IPS-18a (cell line): ENCODE measurements around the gene TFF2.
A peak's percentile ranks its signal among the peaks of the same experiment; 100 is the strongest.

Experiments
- H3K27ac ChIP-seq: one replicate; pipeline ENCODE4 v1.5.1; 2013; ENCODE audit warnings: low read length
- H3K27me3 ChIP-seq: one replicate; pipeline ENCODE4 v1.6.1; 2013; ENCODE audit warnings: mild to moderate bottlenecking, low read length; ENCODE audit not compliant: control insufficient read depth, insufficient read depth
- H3K36me3 ChIP-seq: one replicate; pipeline ENCODE4 v1.6.1; 2013; ENCODE audit warnings: low read depth, low read length; ENCODE audit not compliant: control insufficient read depth
- H3K4me1 ChIP-seq: one replicate; pipeline ENCODE4 v1.6.1; 2013; ENCODE audit warnings: low read depth, low read length; ENCODE audit not compliant: control insufficient read depth
- H3K4me3 ChIP-seq: one replicate; pipeline ENCODE4 v1.5.1; 2013; ENCODE audit warnings: low read length
- H3K9ac ChIP-seq: one replicate; pipeline ENCODE4 v1.6.1; 2013; ENCODE audit warnings: mild to moderate bottlenecking, low read length, moderate library complexity
- H3K9me3 ChIP-seq: one replicate; pipeline ENCODE4 v1.6.1; 2013; ENCODE audit warnings: low read depth, low read length; ENCODE audit not compliant: control insufficient read depth

The TFF2 gene

GRCh38 chr21:42340187-42341050, 10.4 kb downstream of the TFF2 start:
- Histone ChIP-seq H3K27ac (no peak overlapping the region), H3K27me3 (no peaks in the 10 kb centered on the region), H3K36me3 (no peaks in the 10 kb centered on the region), H3K9ac (no peak overlapping the region), H3K4me3 (no peak overlapping the region), H3K4me1 (peaks cover 24% of the 10 kb centered on the region), H3K9me3 (no peaks in the 10 kb centered on the region)

- peaks cover 25% of the 10 kb centered on the region for H3K4me1 ChIP-seq
- H3K9ac ChIP-seq: no peak overlapping the region
- no peaks in the 10 kb centered on the region for H3K27me3 ChIP-seq
- no peak overlapping the region for H3K27ac ChIP-seq
- H3K36me3 ChIP-seq: no peaks in the 10 kb centered on the region
- H3K9me3 ChIP-seq: no peaks in the 10 kb centered on the region
- H3K4me3 ChIP-seq: no peak overlapping the region
Measured at GRCh38 chr21:42338729-42339715, 11.8 kb downstream of the TFF2 start.

- no peak overlapping the region for H3K4me3 ChIP-seq
- no peaks in the 10 kb centered on the region for H3K9me3 ChIP-seq
- H3K27ac ChIP-seq: no peak overlapping the region
- no peaks in the 10 kb centered on the region for H3K36me3 ChIP-seq
- no peak overlapping the region for H3K9ac ChIP-seq
- H3K4me1 ChIP-seq: peaks cover 25% of the 10 kb centered on the region
- no peaks in the 10 kb centered on the region for H3K27me3 ChIP-seq
Measured at GRCh38 chr21:42337830-42338728, 12.7 kb downstream of the TFF2 start.

GRCh38 chr21:42337276-42337675, 13.5 kb downstream of the TFF2 start:
- Histone ChIP-seq H3K4me1 (peaks cover 25% of the 10 kb centered on the region), H3K36me3 (no peaks in the 10 kb centered on the region), H3K9ac (no peak overlapping the region), H3K27ac (no peak overlapping the region), H3K9me3 (no peaks in the 10 kb centered on the region), H3K4me3 (no peak overlapping the region), H3K27me3 (no peaks in the 10 kb centered on the region)

- Histone ChIP-seq H3K36me3 (no peaks in the 10 kb centered on the region), H3K9me3 (no peaks in the 10 kb centered on the region), H3K27ac (peak overlapping the region; percentile 44), H3K4me3 (peak overlapping the region; percentile 45), H3K9ac (peak overlapping the region; percentile 26), H3K27me3 (no peaks in the 10 kb centered on the region), H3K4me1 (peaks cover 21% of the 10 kb centered on the region)
Measured at GRCh38 chr21:42336054-42336453, 14.7 kb downstream of the TFF2 start.

- no peak overlapping the region for H3K27ac ChIP-seq
- H3K27me3 ChIP-seq: no peaks in the 10 kb centered on the region
- peaks cover 4% of the 10 kb centered on the region for H3K9me3 ChIP-seq
- peaks cover 18% of the 10 kb centered on the region for H3K4me1 ChIP-seq
- H3K9ac ChIP-seq: no peak overlapping the region
- H3K36me3 ChIP-seq: no peaks in the 10 kb centered on the region
- H3K4me3 ChIP-seq: no peak overlapping the region
Measured at GRCh38 chr21:42332557-42333317, 18.1 kb downstream of the TFF2 start.

- Histone ChIP-seq H3K4me1 (peaks cover 15% of the 10 kb centered on the region), H3K9ac (no peak overlapping the region), H3K27me3 (no peaks in the 10 kb centered on the region), H3K36me3 (no peaks in the 10 kb centered on the region), H3K27ac (no peak overlapping the region), H3K9me3 (peaks cover 4% of the 10 kb centered on the region), H3K4me3 (no peak overlapping the region)
Measured at GRCh38 chr21:42331660-42332059, 19.1 kb downstream of the TFF2 start.

- H3K9me3 ChIP-seq: peaks cover 4% of the 10 kb centered on the region
- no peak overlapping the region for H3K27ac ChIP-seq
- H3K9ac ChIP-seq: no peak overlapping the region
- H3K36me3 ChIP-seq: no peaks in the 10 kb centered on the region
- peaks cover 7% of the 10 kb centered on the region for H3K4me1 ChIP-seq
- no peaks in the 10 kb centered on the region for H3K27me3 ChIP-seq
- H3K4me3 ChIP-seq: no peak overlapping the region
Measured at GRCh38 chr21:42330380-42331371, 20.1 kb downstream of the TFF2 start.

- Histone ChIP-seq H3K9me3 (peaks cover 4% of the 10 kb centered on the region), H3K27me3 (no peaks in the 10 kb centered on the region), H3K4me3 (no peak overlapping the region), H3K27ac (no peak overlapping the region), H3K4me1 (no peaks in the 10 kb centered on the region), H3K9ac (no peak overlapping the region), H3K36me3 (no peaks in the 10 kb centered on the region)
Measured at GRCh38 chr21:42324896-42325295, 25.9 kb downstream of the TFF2 start.

GRCh38 chr21:42321845-42322244, 28.9 kb downstream of the TFF2 start:
- Histone ChIP-seq H3K4me1 (peaks cover 11% of the 10 kb centered on the region), H3K4me3 (no peak overlapping the region), H3K27ac (no peak overlapping the region), H3K27me3 (no peaks in the 10 kb centered on the region), H3K9me3 (no peaks in the 10 kb centered on the region), H3K36me3 (no peaks in the 10 kb centered on the region), H3K9ac (no peak overlapping the region)
